A673 (cell line): Measurements from ENCODE around the gene NGB. TPM values are rescaled to one million over a fixed set of nuclear protein-coding genes. Genes with fewer than 3 reads are reported as not detected.
A peak's percentile ranks its signal among the peaks of the same experiment; 100 is the strongest.

Experiments used
- BruUV-seq: library from RNA; stranded (reverse); fragments of 400-500 nt; replicated peaks from 2 replicates; lab custom pipeline; 2021; lab: Mats Ljungman, UMichigan
- CTCF ChIA-PET: fragments of 300-600 bp; sonication (Branson Sonifier 250); formaldehyde crosslinking; loops from one replicate; lab custom pipeline; 2022; ENCODE audit warnings: antibody characterized with exemption; lab: Charles Lee
- POLR2A ChIA-PET: fragments of 300-600 bp; sonication (Branson Sonifier 250); formaldehyde crosslinking; loops from one replicate; lab custom pipeline; 2022; ENCODE audit warnings: antibody characterized with exemption; ENCODE audit not compliant: low non-redundant PET; lab: Charles Lee
- DNase-seq: peaks from one replicate; pipeline ENCODE4 v3.0.0-alpha.2; 2015; ENCODE audit warnings: low spot score
- H3K27ac ChIP-seq: fragments of 200-600 bp; sonication (generic); 2 replicates; pipeline ENCODE4 v1.5.1; 2016; ENCODE audit warnings: mixed run types, low read depth, mild to moderate bottlenecking, mixed read lengths, antibody characterized with exemption, low read length; ENCODE audit not compliant: poor library complexity, severe bottlenecking
- H3K27me3 ChIP-seq: fragments of 200-600 bp; sonication (generic); replicated peaks from 2 replicates; pipeline ENCODE4 v1.6.1; 2017; ENCODE audit warnings: mixed run types, low read depth, mild to moderate bottlenecking, mixed read lengths, antibody characterized with exemption, low read length; ENCODE audit not compliant: insufficient read depth, poor library complexity
- H3K36me3 ChIP-seq: fragments of 200-600 bp; sonication (generic); 2 replicates; pipeline ENCODE4 v1.6.1; 2016; ENCODE audit warnings: mixed run types, mild to moderate bottlenecking, mixed read lengths, antibody characterized with exemption, low read length; ENCODE audit not compliant: insufficient read depth, poor library complexity, severe bottlenecking
- H3K4me1 ChIP-seq: fragments of 200-600 bp; sonication (generic); 2 replicates; pipeline ENCODE4 v1.6.1; 2017; ENCODE audit warnings: mixed run types, mild to moderate bottlenecking, mixed read lengths, antibody characterized with exemption, low read length; ENCODE audit not compliant: insufficient read depth, poor library complexity, severe bottlenecking
- H3K4me3 ChIP-seq: fragments of 200-600 bp; sonication (generic); 2 replicates; pipeline ENCODE4 v1.5.1; 2016; ENCODE audit warnings: low read depth, mixed run types, mild to moderate bottlenecking, mixed read lengths, low read length; ENCODE audit not compliant: poor library complexity, severe bottlenecking
- H3K9me3 ChIP-seq: fragments of 200-600 bp; sonication (generic); 2 replicates; pipeline ENCODE4 v1.6.1; 2016; ENCODE audit warnings: mixed run types, low read depth, mild to moderate bottlenecking, mixed read lengths, antibody characterized with exemption, low read length; ENCODE audit not compliant: poor library complexity, severe bottlenecking
- CTCF ChIP-seq: fragments of 300-800, 200-600 bp; sonication (generic); conservative IDR thresholded peaks from 2 replicates; pipeline ENCODE4 v1.5.1; 2017; ENCODE audit warnings: low read depth, mild to moderate bottlenecking, antibody characterized with exemption, low read length, moderate library complexity, mixed read lengths
- EZH2 ChIP-seq: fragments of 200-600 bp; sonication (generic); IDR thresholded peaks from 2 replicates; pipeline ENCODE4 v1.6.1; 2017; ENCODE audit warnings: borderline replicate concordance, low read depth, mild to moderate bottlenecking, mixed read lengths, antibody characterized with exemption, low read length; ENCODE audit not compliant: poor library complexity, severe bottlenecking
- intact Hi-C: fragments of 100-400 bp; cut with micrococcal nuclease; formaldehyde crosslinking; loops from one replicate; pipeline ENCODE4 v1.10.0; 2022; ENCODE audit not compliant: unreplicated experiment
- total RNA-seq: library from RNA; stranded (reverse); gene quantifications from 2 replicates; pipeline ENCODE4 v1.2.3, GENCODE V29; 2021

The NGB gene
- total RNA-seq, 1 experiment from 2014 or later, result not detected

- POLR2A ChIA-PET, result no interaction called here
- Histone ChIP-seq H3K4me3 (no peak overlapping the region), H3K9me3 (no peaks in the 10 kb centered on the region), H3K27ac (no peak overlapping the region), H3K4me1 (no peaks in the 10 kb centered on the region), H3K36me3 (no peaks in the 10 kb centered on the region), H3K27me3 (no peaks in the 10 kb centered on the region)
- peak; percentile 32 for DNase-seq
- no TSS peak for BruUV-seq
- CTCF ChIA-PET, result interaction anchor here (0.6 to 1.1 kb wide), 4 partner anchors 13 to 1015 kb away, joined by 3 to 7 read pairs (median 4); no protein-coding TSS in a partner anchor
- intact Hi-C loops, result no loop called here
- TF ChIP-seq CTCF (no peak), EZH2 (no peak)
These were observed 32.6 kb upstream of the NGB start for GRCh38 chr14:77303417-77304156.

GRCh38 chr14:77302926-77303325 is 31.9 kb upstream of the NGB start:
- no peaks in the 10 kb centered on the region for H3K36me3 ChIP-seq
- POLR2A ChIA-PET, result no interaction called here
- no peak overlapping the region for H3K4me3 ChIP-seq
- DNase-seq, result no peak
- no peaks in the 10 kb centered on the region for H3K4me1 ChIP-seq
- H3K27ac ChIP-seq, result no peak overlapping the region
- no TSS peak for BruUV-seq
- CTCF ChIA-PET, result interaction anchor here (1.0 kb wide), 1 partner anchor 13 kb away, joined by 3 read pairs; no protein-coding TSS in a partner anchor
- no peaks in the 10 kb centered on the region for H3K27me3 ChIP-seq
- intact Hi-C loops, result no loop called here
- no peaks in the 10 kb centered on the region for H3K9me3 ChIP-seq
- TF ChIP-seq EZH2, result no peak

GRCh38 chr14:77301103-77301502 is 30.1 kb upstream of the NGB start:
- ChIA-PET POLR2A (no interaction called here), CTCF (interaction anchor here (2.1 kb wide), 1 partner anchor 14 kb away, joined by 15 read pairs; no protein-coding TSS in a partner anchor)
- no TSS peak for BruUV-seq
- Histone ChIP-seq H3K36me3 (no peaks in the 10 kb centered on the region), H3K27ac (no peak overlapping the region), H3K4me3 (no peak overlapping the region), H3K4me1 (no peaks in the 10 kb centered on the region), H3K27me3 (no peaks in the 10 kb centered on the region), H3K9me3 (no peaks in the 10 kb centered on the region)
- TF ChIP-seq EZH2, result no peak
- TF ChIP-seq CTCF, result peak; percentile 81
- peak; percentile 78 for DNase-seq
- intact Hi-C loops, result no loop called here
